Measurements from ENCODE around the gene ACOX3.

DNA sequence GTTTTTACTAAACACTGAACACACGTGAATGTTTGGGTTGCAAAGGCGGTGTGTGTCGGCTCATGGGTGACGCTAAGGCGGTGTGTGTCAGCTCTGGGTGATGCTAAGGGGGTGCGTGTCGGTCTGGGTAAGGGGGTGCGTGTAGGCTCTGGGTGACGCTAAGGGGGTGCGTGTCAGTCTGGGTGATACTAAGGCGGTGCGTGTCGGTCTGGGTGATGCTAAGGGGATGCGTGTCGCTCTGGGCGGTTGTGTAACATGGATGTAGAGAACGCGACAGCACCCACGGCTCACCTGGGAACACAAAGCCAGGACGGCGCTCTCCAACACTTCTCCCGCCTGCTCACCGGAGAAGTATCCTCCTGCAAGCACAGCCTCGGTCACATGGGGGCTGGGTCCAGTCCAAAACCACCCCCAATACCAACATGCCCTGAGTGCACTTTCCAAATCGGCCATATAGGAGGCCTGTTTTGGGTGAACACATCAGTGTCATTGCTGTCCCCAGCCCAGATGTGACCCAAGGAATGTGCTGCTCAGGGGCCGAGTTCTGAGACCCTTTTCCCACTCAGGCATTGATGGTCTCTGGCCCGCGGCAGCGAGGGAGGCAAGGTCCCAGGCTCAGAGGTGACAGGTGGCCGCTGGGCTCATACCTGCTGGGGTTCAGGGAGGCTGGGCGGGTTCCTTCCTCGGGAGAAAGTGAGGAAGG, 67.1 kb downstream of the ACOX3 start:
- TF ChIP-seq, protein P1, sequence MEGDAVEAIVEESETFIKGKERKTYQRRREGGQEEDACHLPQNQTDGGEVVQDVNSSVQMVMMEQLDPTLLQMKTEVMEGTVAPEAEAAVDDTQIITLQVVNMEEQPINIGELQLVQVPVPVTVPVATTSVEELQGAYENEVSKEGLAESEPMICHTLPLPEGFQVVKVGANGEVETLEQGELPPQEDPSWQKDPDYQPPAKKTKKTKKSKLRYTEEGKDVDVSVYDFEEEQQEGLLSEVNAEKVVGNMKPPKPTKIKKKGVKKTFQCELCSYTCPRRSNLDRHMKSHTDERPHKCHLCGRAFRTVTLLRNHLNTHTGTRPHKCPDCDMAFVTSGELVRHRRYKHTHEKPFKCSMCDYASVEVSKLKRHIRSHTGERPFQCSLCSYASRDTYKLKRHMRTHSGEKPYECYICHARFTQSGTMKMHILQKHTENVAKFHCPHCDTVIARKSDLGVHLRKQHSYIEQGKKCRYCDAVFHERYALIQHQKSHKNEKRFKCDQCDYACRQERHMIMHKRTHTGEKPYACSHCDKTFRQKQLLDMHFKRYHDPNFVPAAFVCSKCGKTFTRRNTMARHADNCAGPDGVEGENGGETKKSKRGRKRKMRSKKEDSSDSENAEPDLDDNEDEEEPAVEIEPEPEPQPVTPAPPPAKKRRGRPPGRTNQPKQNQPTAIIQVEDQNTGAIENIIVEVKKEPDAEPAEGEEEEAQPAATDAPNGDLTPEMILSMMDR (IDR thresholded peaks at IDR 0.05 in 4 of 5, conservative IDR thresholded peaks at IDR 0.05 in 1 of 5), result no peak
- TF ChIP-seq POLR2A (IDR thresholded peaks at IDR 0.05), result no peak
